Right renal pelvis (tissue), 4 donors: ENCODE data around the gene ZNF507. TPM values are rescaled to one million over a fixed set of nuclear protein-coding genes. Genes with fewer than 3 reads are reported as not detected.

Experiments used
- DNase-seq, 4 donors: peaks; one replicate each; pipeline ENCODE4 v3.0.0-alpha.2; 2013; ENCODE audit warnings: low read depth in 4 of 4, low spot score in 3 of 4, missing footprints in 1 of 4
- polyA plus RNA-seq, 4 donors: library from polyadenylated mRNA; unstranded; fragments of 120-200 nt; gene quantifications; one replicate each; pipeline ENCODE4 v1.2.1, GENCODE V29; 2013; ENCODE audit not compliant: insufficient read length in 4 of 4

ZNF507 gene
- 10 to 100 TPM; 20.9 to 31.2 (median 27.5) TPM for polyA plus RNA-seq

DNA sequence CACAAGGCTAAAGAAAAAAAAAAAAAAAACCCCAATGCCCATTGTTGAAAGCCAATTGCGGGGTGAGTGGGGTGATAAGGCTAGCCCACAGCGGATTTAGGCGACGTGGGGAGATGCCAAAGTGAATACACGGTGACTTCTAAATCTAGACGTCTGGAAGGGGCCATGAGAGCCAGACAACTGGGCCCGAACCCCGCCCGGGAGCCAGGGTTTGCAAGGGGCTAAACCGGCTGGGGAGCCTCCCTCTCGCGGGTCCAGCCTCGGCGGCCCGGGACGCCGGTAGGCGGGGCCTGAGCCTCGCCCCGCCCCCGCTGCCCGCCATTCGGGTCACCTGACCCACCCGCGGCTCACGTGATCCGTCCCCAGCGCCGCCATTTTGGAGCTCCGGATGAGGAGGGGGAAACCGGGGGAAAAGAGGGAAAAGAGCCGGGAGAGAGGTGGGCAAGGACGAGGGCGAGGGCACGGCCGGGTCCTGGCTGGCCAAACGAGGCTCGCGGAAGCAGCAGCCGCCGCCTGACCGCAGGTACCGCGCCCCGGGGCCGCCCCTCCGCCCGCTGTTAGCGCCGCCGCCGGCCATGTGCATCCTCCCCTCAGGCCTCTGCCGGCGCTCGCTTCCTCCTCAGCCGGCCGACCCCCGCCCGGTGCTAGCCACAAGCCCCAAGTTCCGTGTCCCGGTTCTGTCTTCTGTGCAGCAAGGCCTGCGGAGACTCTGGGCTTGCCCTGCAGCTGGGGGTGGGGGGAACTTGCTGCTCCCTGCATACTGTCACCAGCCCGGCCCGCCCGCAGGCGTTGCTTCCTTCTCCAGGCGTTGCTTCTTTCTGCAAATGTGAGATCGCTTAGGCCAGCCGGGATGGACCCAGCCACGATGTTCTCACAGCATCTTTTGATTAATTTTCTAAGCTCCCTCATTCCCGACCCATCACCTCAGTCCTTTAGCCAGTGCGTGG lies at the start of gene ZNF507:
Gene ZNF507 (plus strand): TSS at position 350 of the 947 bp plus-strand sequence. CDS start 7,221 bp downstream, outside the sequence.
- DNase-seq = peak; percentile 61 to 71 (median 68)

DNA sequence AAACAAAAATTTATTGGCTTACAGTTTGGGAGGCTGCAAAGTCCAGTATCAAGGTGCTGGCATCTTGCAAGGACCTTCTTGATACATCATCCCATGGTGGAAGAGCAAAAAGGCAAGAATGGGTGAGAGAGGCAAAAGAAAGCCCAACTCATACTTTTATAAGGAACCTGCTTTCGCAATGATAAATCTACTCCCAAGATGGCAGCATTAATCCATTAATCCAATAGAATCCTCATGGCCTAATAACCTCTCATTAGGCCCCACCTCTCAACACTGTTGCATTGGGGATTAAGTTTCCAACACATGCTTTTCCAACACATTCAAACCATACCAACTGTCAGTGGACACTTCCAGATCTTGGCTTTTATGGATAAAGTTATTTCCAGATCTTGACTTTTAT lies 48.7 kb upstream of the ZNF507 start:
- DNase-seq = no peak

DNA sequence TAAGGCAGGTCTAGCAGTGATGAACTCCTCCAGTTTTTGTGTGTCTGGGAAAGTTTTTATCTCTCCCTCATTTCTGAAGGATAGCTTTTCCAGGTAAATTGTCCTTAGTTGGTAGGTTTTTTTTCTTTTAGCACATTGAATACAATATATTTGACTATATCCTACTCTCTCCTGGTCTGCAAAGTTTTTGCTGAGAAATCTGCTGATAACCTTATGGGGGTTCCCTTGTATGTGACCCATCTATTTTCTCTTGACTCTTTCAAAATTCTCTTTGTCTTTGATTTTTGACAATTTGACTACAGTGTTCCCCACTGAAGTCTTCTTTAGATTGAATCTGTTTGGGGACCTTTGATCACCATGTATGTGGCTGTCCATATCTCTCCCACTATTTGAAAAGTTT lies 42.6 kb upstream of the ZNF507 start:
- DNase-seq = no peak

DNA sequence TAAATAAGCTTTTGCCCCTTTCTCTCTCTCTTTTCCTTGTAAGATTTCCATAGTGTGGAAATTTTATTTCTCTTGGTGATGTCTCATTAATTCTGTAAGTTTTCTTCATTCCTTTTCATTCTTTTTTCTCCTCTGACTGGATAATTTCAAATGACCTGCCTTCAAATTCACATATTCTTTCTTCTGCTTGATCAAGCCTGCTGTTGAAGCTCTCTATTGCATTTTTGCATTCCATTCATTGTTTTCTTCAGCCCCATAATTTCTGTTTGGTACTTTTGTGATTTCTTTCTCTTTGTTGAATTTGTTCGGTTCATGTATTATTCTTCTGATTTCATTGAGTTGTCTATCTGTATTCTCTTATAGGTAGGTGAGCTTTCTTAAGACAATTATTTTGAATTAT lies 42.2 kb upstream of the ZNF507 start:
- DNase-seq = no peak

DNA sequence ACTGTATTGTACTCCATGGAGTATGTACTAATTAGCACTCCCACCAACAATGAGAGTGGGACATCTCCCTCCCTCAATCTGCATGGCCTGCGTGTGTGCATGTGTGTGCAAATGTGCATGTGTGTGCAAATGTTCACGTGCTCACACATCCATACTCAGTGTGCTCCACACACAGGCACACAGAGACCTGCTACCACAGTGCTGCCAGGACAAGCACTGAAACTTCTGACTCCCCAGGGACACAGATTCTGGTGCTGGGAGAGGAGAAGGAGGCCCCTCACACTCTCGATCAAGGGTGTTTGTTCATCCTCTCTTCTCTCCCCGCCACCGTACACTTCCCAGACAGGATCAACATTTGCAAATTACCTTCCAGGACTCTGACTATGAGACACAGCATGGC lies 37.8 kb upstream of the ZNF507 start:
- DNase-seq = no peak

DNA sequence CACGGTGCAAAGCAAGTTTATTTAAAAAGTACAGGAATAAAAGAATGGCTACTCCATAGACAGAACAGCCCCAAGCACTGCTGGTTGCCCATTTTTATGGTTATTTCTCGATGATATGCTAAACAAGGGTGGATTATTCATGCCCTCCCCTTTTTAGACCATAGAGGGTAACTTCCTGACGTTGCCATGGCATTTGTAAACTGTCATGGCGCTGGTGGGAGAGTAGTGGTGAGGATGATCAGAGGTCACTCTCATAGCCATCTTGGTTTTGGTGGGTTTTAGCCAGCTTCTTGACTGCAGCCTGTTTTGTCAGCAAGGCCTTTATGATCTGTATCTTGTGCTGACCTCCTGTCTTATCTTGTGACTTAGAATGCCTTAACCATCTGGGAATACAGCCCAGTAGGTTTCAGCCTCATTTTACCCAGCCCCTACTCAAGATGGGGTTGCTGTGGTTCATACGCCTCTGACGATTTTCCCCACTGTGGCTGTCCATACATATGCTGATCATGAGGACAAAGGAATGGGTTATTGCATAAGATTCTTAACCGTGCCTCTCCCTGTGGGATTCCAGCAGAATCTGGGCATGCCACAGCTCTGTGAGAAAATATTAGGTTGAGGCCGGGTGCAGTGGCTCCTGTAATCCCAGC lies 36.9 kb upstream of the ZNF507 start:
- no peak for DNase-seq

DNA sequence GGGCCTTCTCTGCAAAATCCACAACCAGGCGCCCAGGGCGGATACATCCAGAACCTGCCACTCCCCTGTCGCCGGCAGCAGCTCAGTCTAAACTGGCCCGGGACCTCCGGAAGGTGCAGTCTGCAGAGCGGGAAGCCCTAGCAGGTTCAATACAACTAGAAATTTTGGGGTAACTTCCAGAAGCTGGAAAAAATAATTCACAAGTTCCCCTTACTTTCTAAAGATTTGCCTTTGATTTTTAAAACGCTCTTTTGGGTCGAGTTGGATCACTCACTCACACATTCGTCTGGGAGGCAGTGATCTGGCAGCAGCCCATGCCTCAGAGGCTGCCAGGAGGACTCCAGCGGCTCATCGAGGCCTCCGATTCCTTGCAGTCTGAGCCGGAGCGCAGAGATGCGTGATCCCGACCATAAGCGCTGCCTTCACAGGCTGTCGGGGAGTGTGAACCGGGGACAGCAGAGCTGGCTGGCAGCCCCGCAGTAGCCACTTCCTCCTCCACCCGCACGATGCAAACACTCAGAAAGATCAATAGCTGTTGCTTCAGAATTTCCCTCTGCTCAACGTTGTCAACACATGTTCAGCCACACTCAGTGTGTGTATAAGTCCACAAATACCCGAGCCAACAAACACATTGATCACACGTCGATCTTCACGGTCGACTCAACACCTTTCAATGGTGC lies 35.6 kb upstream of the ZNF507 start:
- DNase-seq = no peak

DNA sequence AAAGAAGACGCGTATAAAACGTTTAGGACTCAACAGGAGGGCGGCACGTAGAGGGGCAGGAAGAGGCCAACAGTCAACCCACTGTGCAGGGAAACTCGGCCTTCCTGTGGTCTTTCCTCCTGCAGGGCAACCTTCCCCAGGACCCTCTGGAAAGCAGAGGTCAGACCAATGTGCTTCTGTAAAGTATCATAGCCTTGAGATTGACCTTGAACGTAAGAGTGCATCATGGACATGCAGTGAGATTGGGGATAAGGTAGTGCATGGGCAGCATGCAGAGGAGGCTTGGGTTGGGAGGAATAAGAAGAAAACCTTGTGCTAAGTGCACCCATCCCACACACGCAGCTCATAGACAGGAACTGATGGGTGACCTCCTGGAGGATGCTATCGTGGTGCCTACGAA lies 34.0 kb upstream of the ZNF507 start:
- no peak for DNase-seq

DNA sequence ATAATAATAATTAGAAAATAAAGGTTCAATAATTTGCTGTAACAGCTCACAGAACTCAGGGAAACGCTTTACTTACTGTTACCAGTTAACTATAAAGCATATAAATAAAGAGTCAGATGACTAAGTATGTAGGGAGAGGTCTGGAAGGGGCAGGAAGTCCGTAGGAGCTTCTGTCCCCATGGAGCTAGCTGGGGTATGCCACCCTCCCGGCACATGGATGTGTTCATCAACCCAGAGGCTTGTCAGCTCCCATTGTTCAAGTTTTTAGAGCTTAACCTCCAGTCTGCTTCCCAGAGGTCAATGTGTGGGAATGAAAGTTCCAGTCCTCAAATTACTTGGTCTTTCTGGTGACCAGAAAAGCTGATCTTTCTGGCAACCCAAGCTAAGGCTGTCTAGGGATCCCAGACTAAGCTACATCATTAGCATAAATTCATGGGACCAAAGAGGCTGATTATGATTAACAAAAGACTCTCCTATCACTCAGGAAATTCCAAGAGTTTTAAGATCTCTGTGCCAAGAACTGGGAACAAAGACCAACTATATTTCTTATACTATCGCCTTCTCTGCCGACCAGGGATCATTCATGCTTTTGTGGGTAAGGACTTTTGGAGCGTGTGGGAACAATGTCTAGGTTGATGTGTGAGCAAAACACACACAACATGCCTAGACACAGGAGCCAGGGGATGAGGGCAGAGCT lies 31.7 kb upstream of the ZNF507 start:
- no peak for DNase-seq

DNA sequence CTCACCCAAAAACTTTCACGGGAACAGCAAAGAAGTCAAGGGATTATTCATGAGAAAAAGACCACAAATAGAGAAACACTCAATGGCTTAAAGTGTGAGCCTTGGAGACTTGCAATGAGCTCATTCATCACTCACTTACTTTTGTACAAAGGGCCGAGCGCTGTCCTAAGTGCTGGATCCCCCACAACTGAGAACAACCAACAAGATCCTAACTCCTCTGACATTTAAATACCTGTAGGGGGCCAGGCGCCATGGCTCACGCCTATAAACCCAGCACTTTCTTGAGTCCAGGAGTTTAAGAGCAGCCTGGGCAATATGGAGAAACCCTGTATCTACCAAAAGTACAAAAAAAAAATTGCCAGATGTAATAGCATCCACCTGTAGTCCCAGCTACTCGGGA lies 29.4 kb upstream of the ZNF507 start:
- DNase-seq = no peak

DNA sequence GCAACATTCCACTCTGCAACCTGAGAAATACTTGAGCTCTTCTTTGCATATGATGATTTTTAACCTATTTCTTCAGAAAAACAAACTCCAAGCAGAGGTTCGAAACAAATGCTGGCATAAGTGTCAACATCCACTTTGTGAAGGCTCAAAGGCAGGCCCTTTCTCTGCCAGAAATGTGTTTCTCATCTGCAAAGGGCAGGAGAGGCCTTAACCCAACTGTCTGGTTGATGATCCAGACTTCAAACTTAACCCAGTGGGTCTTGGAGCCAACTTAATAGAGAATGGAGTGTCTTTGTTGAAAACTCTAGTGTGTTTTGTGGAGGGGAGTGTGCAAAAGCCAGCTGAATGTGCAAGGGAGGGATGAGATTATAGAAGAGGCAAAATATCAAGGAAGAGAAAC lies 28.3 kb upstream of the ZNF507 start:
- DNase-seq = no peak

DNA sequence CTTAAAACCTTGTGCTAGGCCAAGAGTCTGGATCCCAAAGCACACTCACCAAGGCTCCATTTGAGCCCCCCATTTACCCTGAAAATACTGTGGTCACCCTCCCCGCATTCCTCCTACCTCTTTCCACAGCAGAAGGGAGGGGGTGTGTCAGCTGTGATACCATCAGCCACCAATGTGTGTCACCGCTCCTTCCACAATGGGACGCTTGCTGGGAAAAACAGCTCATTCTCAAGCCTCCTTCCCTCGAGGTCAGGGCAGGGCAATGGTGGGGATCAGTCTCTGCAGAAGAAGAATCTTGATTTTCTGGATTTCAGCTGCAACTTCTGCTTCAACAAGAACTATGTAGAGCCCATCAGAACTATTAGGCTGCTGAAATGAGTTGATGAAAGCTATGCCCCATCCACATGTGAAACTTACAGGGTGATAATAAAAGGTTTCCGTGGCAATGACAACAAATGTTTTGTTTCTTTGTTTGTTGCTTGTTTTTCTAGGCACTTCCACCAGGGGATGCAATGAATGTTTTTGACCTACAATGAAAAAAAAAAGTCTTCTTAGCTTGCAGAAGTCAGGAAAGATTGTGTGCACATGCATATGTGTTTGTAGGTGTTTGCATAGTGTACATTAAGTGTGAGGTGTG lies 26.4 kb upstream of the ZNF507 start:
- no peak for DNase-seq

DNA sequence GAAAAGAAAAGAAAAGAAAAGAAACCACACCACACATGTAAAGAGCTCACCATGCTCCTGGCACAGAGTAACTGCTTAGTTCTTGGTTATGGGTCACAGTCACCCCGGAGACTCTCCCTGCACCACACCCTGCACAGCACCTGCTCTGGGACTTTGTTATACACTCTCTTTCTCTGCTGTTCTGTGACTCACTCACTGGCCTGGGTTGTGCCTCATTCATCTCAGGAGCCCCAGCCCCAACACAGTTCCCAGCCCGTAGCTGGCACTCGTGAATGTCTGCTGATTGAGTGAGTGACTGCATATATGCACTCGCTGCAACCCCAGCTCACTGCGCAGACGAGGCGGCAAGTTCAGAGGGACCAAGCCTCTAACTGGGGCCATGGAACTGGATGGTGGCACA lies 22.9 kb upstream of the ZNF507 start:
- no peak for DNase-seq

DNA sequence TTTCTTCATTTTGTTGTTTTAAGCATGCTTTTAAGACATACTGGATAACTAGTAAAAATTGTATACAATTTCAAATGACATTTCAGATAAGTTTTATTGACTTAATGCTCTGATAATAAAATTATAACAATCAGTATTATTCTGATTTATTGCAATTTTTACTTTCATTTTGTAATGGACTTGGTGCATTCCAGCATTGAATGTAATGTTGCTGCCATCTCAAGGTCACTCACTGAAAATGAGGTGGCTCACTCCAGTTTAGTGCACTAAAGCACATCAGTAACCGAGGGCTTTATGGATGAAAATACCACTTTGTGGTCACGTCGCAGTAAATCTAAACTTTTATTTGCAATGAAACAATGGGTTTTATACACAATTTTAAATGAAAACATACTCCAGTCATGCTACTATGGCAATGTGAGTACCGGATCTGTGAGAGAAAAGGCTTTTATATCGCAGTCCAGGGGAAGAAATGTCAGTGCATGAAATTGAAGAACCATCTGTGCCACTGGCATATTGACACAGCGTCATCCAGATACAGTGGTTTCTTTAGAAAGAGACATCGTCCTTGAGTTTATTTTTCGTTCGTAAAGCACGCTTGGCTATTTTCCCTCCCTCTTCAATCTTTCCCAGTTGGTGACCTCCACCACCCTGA lies 20.7 kb upstream of the ZNF507 start:
- no peak for DNase-seq

DNA sequence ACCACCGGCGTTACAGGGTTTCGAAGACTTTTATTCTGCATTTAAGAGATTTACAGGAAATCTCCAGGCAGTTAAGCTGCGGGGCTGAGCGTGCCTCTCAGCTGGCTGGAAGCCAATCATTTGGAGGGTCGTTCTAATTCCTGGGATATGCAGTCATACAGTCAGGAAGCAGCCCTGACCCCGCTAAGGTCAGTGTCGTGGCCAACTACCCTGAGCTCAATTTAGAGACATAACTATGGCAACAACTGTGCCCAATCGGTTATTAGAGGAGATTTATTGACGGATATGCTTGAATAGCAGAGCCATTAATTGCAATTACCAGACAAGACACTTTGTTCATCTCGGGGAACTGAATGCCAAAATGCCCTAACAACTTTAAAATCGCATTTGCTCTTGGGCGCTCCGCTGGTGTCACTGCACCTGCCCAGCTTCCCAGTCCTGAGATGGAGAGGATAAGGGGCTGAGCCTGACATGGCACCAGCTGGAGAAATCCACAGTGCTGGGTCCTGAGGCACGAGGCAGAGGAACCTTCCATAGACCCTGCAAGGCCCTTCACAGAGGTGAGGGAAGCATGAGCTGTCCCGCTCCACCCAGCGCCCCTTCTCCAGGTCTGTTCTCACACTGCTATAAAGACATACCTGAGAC lies 15.1 kb upstream of the ZNF507 start:
- DNase-seq = no peak

DNA sequence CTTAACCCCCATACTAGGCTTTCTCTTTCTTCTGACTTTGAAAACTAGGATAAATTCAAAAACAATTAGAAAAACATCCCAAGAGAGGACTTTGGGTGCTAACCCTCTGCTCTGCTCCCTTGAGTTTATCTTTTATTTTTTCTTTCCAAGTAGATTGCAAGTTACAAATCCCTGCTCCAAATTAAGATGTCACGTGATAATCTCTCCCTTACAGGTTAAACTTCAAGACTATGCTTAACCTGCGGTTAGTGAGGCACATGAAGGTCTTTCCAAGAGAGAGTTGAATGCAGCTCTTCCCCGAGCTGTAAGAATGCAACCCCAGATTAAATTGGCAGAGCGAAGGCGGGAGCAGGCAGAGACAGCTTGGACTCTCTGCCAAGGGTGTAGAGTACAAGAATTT lies 12.2 kb upstream of the ZNF507 start:
- DNase-seq = no peak

DNA sequence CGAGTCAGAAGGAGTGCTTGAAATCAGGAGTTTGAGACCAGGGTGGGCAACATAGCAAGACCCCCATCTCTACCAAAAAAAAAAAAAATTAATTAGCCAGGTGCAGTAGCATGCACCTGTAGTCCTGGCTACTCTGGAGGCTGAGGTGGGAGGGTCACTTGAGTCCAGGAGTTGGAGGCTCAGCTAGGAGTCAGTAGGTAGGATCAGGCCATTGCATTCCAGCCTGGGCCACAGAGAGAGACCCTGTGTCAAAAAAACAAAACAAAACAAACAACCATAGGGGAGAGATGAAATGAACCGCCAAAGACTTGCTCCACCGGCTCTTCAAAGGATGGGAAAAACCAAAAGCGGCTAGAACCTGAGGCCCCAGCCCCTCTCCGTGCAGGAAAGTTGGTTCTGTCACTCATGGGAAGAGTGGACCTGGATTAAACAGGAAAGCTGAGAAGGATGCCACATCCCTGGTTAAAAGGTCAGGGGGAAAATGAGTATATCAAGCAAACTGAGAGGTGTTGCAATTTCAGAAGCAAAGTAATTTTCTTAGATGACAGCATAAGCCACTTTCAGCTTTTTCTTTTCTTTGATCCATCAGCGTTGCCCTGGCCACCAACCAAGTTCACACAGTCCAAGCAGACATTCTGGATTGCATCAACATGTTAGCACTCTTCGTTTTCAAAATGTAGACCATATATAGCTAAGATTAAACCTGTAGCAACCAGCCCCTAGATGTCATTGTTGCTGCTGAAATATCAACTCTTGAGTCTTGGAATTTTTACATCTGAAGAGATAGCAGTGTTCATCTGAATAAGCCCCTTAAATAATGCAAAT lies 8.9 kb upstream of the ZNF507 start:
- DNase-seq = no peak

DNA sequence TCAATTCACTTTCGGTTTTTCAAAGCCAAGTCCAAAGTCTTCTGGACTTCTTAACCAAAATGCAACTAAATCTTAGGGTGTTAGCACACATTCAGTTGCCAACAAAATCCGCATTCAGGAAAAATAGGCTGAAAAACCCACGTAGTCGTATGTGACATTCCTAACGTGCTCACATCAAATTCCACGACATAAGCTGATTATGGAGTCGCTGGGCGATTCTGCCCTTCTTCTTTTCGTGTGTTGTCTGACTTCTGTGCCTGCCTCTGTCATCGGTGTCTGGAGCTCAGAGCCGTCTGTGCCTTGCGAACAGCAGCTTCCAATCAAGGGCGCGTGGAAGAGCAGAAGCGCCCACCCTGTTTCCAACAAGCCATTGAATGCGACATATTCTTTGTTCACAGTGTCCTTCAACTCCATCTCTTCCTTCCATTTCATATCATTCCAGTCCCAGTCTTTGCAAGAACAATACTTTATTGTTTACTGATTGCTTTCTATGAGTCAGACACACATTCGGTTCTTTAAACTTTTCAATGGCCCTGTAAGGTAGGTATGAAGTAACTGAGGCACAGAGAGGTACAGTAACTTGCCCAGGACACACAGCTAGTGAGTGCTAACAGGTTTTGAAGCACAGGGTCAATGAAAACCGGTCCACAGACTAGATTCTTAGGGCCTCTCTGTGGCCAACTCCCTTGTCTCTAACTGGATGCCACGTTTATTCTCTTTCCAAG lies 8.2 kb upstream of the ZNF507 start:
- no peak for DNase-seq
